Activated T-cell treated with anti-CD3 and anti-CD28 coated beads, Interleukin-2, amount 50 U/mL, for 72 hours (primary cell): ENCODE data around the gene MYOCOS. TPM values are rescaled to one million over a fixed set of nuclear protein-coding genes. Genes with fewer than 3 reads are reported as not detected.
"Not testable (repeated sequence)": the region's sequence is repeated elsewhere in the genome, so short reads cannot be mapped to it uniquely, and the experiment has no call there.

Source experiments
- ATAC-seq, 2 donors: fragments of 150-1000 bp; cut with Tn5 transposase; replicated peaks in 1 of 2; 2 replicates each; pipeline ENCODE4 v1.10.0; 2021; ENCODE audit warnings: moderate library complexity in 2 of 2, mild to moderate bottlenecking in 1 of 2
- DNase-seq, 2 donors: peaks; one replicate each; pipeline ENCODE4 v3.0.0; 2021 to 2022; ENCODE audit warnings: mixed read lengths in 1 of 2
- H3K27ac Mint-ChIP-seq: one replicate; pipeline ENCODE4 v1.8.0; 2022; ENCODE audit warnings: mild to moderate bottlenecking, moderate library complexity, mixed read lengths
- H3K27me3 Mint-ChIP-seq: one replicate; pipeline ENCODE4 v1.8.0; 2022; ENCODE audit warnings: low read depth, mixed read lengths
- H3K36me3 Mint-ChIP-seq, 2 donors: one replicate each; pipeline ENCODE4 v1.8.0; 2022; ENCODE audit warnings: mixed read lengths in 2 of 2, mild to moderate bottlenecking in 1 of 2; ENCODE audit not compliant: insufficient read depth in 2 of 2
- H3K4me1 Mint-ChIP-seq: one replicate; pipeline ENCODE4 v1.8.0; 2022; ENCODE audit warnings: low read depth, mixed read lengths
- H3K4me3 Mint-ChIP-seq, 2 donors: one replicate each; pipeline ENCODE4 v1.8.0; 2022; ENCODE audit warnings: mild to moderate bottlenecking in 2 of 2, mixed read lengths in 2 of 2, moderate library complexity in 2 of 2
- H3K9me3 Mint-ChIP-seq, 2 donors: one replicate each; pipeline ENCODE4 v1.8.0; 2022; ENCODE audit warnings: mixed read lengths in 2 of 2
- total RNA-seq, 2 donors: library from RNA; stranded (reverse); gene quantifications; one replicate each; pipeline ENCODE4 v1.2.3, GENCODE V29; 2022

The MYOCOS gene, protein sequence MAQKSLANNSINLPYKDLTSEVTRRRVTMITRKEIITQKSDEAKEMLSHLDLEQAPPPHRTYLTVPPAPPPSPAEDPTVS
- total RNA-seq: under 1 TPM; 0.19 to 0.46 TPM

DNA sequence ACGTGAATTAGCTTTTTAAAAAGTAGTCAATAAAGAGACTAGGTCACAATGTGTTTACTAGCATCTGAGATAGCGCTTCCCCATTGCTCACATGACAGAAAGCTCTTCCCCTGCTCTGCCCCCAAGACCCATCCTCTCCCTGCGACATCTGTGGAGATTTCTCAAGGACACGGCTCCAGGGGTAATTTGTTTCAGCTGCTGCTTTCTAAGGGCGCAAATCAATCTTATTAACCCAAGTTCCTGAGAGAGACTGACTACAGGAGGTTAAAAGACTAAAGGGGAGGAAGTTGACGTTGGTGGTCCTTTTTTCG is at the start of gene MYOCOS:
Gene MYOCOS, plus strand, starts transcription at position 92 of the 311 bp plus-strand sequence. CDS start 1,641 bp downstream, outside the sequence.
- Mint-ChIP-seq H3K4me1 (no peaks in the 10 kb centered on the region), H3K9me3 (no peaks in the 10 kb centered on the region), H3K4me3 (no peak within 1 kb of the TSS), H3K27ac (no peak within 1 kb of the TSS), H3K36me3 (no peaks in the 10 kb centered on the region), H3K27me3 (peaks cover 7% of the 10 kb centered on the region)
- no peak for DNase-seq
- no peak for ATAC-seq

DNA sequence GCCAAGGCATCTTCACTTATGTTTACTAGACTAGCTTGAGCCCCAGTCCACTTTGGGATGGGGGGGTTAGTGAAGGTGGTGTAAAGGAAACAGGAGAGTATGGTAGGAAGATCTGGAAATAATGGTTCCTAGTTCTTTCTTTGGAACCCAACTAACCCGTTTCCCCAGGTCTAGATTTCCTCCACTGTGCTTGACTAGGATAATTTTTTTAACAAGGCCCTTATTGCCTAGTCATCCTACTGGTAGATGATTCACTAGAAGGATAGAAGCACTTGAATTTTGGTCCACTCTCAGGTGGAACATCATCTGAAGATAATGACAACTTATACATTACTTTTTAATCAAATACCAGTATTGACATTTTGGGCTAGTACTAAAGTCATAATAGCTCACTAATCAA is 45.9 kb upstream of the MYOCOS start:
- no peaks in the 10 kb centered on the region for H3K9me3 Mint-ChIP-seq
- peaks cover 13% of the 10 kb centered on the region for H3K4me1 Mint-ChIP-seq
- ATAC-seq (no peak), DNase-seq (no peak)
- no peak overlapping the region for H3K4me3 Mint-ChIP-seq
- no peaks in the 10 kb centered on the region for H3K27me3 Mint-ChIP-seq
- H3K36me3 Mint-ChIP-seq: peaks cover 14 to 44% of the 10 kb centered on the region in 2 donors
- peak overlapping the region; percentile 87 for H3K27ac Mint-ChIP-seq

DNA sequence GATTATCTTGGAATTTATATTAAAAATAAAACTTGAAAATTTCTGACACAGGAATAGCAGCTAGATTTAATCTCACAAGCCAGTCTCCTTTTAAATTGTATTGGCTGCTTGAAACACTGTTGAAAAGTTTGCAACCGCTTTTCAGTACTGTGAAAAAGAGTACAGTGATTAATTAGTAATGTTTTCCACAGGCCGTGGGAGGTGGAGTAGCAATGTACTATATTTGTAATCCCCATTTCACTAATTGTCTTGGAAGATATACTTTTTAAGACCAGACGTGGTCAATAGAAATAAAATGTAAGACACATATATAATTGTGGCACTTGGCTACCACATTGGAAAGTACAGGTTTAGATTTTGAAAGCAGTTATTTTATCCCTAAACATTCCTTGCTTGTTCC is 40.8 kb upstream of the MYOCOS start:
- Mint-ChIP-seq H3K9me3 (no peaks in the 10 kb centered on the region), H3K4me1 (peaks cover 18% of the 10 kb centered on the region), H3K27me3 (no peaks in the 10 kb centered on the region), H3K4me3 (no peak overlapping the region), H3K36me3 (peaks cover 9 to 41% of the 10 kb centered on the region in 2 donors), H3K27ac (peak overlapping the region; percentile 63)
- no peak for DNase-seq
- ATAC-seq: no peak

DNA sequence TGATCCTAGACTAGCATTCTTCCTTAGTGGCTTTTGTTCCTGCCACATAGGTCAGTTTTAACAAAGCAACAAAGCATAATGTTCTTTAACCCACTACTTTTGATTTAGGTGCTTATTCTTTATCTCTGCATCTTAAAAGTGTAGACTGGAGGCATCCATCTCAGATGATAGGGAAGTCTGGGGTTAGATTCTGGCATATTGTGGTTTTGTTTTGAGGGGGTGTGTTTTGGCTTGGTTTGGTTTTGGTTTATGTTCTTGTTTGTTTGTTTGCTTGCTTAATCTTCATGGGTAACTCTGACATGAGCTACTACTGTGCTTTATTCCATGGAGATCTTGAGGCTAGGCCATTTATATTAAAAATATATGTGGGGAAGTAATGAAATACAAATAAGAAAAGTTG is 40.3 kb upstream of the MYOCOS start:
- peak overlapping the region; percentile 63 for H3K27ac Mint-ChIP-seq
- no peak for DNase-seq
- no peaks in the 10 kb centered on the region for H3K27me3 Mint-ChIP-seq

DNA sequence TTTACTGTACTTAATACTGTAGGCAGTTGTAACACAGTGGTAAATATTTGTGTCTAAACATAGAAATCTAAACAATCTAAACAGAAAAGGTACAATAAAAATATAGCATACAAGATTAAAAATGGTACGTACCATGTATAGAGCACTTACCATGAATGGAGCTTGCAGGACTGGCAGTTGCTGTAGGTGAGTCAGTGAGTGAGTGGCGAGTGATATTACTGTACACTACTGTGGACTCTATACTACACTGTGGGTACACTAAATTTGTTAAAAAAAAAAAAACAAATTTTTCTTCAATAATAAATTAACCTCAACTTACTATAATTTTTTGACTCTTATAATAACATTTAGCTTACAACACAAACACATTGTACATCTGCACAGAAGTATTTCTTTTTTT is 39.5 kb upstream of the MYOCOS start:
- H3K36me3 Mint-ChIP-seq: peaks cover 11 to 40% of the 10 kb centered on the region in 2 donors

More for the DNA sequence above, 40.3 kb upstream of the MYOCOS start:
- Mint-ChIP-seq H3K4me1 (peaks cover 18% of the 10 kb centered on the region), H3K9me3 (no peaks in the 10 kb centered on the region), H3K4me3 (no peak overlapping the region), H3K36me3 (peaks cover 9 to 42% of the 10 kb centered on the region in 2 donors)
- no peak for ATAC-seq

DNA sequence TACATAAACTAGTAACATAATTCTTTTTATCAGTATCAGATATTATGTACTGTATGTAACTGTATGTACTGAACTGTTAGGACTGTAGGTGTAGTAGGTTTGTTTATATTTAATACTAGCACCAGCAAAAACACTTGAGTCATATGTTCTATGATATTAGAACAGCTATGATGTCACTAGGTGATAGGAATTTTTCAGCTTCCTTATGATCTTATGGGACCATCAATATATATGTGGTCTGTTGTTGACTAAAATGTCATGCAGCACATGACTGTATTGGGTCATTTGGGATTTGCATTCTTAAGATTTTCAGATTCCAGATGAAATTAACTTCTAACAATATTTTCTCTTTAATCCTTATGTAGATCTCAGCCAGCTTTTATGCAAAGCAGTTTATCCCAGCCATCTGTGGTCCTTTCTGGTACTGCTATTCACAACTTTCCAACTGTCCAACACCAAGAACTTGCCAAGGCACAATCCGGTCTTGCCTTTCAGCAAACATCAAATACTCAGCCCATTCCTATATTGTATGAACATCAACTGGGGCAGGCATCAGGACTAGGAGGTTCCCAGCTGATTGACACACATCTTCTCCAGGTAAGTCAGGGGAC is 38.3 kb upstream of the MYOCOS start:
- H3K27me3 Mint-ChIP-seq: no peaks in the 10 kb centered on the region
- no peaks in the 10 kb centered on the region for H3K9me3 Mint-ChIP-seq
- H3K4me1 Mint-ChIP-seq: peaks cover 18% of the 10 kb centered on the region
- no peak for DNase-seq
- no peak for ATAC-seq
- H3K4me3 Mint-ChIP-seq: no peak overlapping the region
- H3K36me3 Mint-ChIP-seq: peaks cover 12 to 44% of the 10 kb centered on the region in 2 donors
- H3K27ac Mint-ChIP-seq: peak overlapping the region; percentile 4

More for the DNA sequence above, 39.5 kb upstream of the MYOCOS start:
- Mint-ChIP-seq H3K4me3 (no peak overlapping the region), H3K4me1 (peaks cover 18% of the 10 kb centered on the region), H3K27ac (no peak overlapping the region), H3K27me3 (no peaks in the 10 kb centered on the region), H3K9me3 (no peaks in the 10 kb centered on the region)
- ATAC-seq: peak; percentile 40 to 47
- no peak for DNase-seq

DNA sequence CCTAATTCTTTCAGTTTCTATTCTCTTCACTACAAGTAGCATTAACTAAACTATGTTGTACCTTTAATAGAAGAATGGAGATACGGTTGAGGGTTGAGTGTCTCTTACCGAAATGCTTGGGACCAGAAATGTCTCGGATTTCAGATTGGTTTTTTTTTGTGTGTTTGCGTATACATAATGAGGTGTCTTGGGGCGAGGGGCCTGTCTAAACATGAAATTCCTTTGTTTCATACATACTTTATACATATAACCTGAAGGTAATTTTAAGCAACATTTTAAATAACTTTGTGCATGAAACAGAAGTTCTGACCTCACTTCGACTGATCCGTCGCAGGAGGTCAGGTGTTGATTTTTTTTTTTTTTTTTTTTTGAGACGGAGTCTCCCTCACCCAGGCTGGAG is 36.3 kb upstream of the MYOCOS start:
- no peaks in the 10 kb centered on the region for H3K27me3 Mint-ChIP-seq
- H3K36me3 Mint-ChIP-seq: peaks cover 11 to 45% of the 10 kb centered on the region in 2 donors
- H3K4me1 Mint-ChIP-seq: peaks cover 23% of the 10 kb centered on the region
- H3K4me3 Mint-ChIP-seq: no peak overlapping the region
- H3K27ac Mint-ChIP-seq: peak overlapping the region; percentile 5
- no peaks in the 10 kb centered on the region for H3K9me3 Mint-ChIP-seq
- DNase-seq (no peak), ATAC-seq (no peak)

DNA sequence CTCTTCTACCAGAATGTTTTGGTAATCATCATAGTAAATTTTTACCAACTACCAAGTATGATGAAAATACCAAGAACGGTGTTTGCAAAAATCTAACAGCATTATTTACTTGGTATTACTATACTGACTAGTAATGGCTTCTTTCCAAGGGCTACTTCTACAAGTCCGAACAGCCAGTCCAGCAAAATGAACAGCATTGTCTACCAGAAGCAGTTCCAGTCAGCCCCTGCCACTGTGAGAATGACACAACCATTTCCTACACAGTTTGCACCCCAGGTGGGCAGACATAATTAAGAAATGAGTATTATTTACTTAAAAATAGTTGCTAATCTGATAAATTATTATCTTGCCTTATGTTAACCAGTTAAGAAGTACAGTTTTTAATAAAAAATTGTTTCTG is 33.8 kb upstream of the MYOCOS start:
- Mint-ChIP-seq H3K27ac (no peak overlapping the region), H3K36me3 (peaks cover 11 to 59% of the 10 kb centered on the region in 2 donors), H3K27me3 (no peaks in the 10 kb centered on the region), H3K4me1 (peaks cover 15% of the 10 kb centered on the region), H3K9me3 (no peaks in the 10 kb centered on the region), H3K4me3 (no peak overlapping the region)
- DNase-seq (no peak), ATAC-seq (no peak)

DNA sequence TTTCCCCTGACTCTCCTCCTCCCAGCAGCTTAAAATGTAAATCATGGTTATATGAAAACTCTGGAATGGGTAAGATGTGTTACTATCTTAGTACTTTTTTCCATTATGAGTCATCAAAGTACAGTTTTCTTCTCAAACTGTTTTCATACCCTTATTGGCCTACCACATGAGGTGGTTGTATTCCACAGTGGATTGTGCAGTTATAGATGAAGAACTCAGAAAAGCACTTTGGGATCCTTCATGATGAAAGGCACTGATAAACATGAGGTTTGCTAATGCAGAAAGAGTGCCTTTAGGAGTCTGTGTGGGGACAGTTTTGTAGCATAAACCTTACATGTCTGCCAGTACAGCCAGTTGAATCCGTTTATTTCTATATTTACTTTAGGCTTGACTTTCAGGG is 32.0 kb upstream of the MYOCOS start:
- no peaks in the 10 kb centered on the region for H3K9me3 Mint-ChIP-seq

DNA sequence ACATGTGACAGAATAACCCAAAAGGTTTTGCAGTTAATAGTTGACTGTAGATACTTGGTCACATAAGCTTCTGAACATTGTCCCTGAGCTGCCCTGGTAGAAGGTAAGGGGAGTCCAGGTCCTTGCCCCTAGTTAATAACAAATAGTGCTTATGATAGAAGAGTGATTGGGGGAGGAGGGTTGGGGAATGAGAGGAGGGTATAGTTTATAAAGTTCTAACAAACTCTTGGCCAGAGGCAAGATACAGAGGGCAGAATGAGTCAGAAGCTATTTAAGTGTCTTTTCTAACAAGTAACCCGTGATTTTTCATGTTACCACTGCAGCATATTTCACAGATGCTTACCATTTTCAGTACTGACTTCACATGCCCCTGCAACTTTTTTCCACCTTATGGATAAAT is 26.7 kb upstream of the MYOCOS start:
- DNase-seq: no peak
- H3K9me3 Mint-ChIP-seq: no peaks in the 10 kb centered on the region
- H3K27me3 Mint-ChIP-seq: no peaks in the 10 kb centered on the region
- H3K4me1 Mint-ChIP-seq: no peaks in the 10 kb centered on the region
- peak overlapping the region; percentile 70 for H3K27ac Mint-ChIP-seq
- no peak for ATAC-seq
- H3K36me3 Mint-ChIP-seq: peaks cover 0 to 20% of the 10 kb centered on the region in 2 donors
- no peak overlapping the region for H3K4me3 Mint-ChIP-seq

More for the DNA sequence above, 32.0 kb upstream of the MYOCOS start:
- no peak overlapping the region for H3K4me3 Mint-ChIP-seq
- no peaks in the 10 kb centered on the region for H3K27me3 Mint-ChIP-seq
- H3K36me3 Mint-ChIP-seq: peaks cover 8 to 50% of the 10 kb centered on the region in 2 donors
- peak overlapping the region; percentile 57 for H3K27ac Mint-ChIP-seq
- peaks cover 15% of the 10 kb centered on the region for H3K4me1 Mint-ChIP-seq
- no peak for DNase-seq
- peak in 1 of 2 donors; percentile 42 for ATAC-seq

DNA sequence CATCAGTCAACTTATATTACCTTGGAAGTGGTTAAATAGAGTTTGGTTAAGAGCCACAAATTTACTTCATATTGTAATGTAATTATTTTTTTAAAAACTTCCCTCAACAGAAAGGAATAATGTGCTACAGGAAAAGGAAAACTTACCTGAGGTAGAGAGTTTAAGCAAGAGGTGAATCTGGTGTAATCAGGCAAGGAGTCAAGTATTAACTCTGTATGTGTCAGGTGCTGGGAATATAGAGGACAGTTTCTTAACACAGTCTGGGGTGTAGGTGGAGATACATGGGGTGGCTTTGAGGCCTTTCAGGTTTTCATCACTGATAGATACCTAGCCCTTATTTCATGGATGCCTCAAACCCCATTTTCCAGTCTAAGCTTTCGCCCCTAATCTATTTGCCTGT is 25.9 kb upstream of the MYOCOS start:
- H3K9me3 Mint-ChIP-seq: no peaks in the 10 kb centered on the region
- peaks cover 0 to 16% of the 10 kb centered on the region in 2 donors for H3K36me3 Mint-ChIP-seq
- H3K27ac Mint-ChIP-seq: peak overlapping the region; percentile 67
- no peak for DNase-seq
- H3K4me1 Mint-ChIP-seq: no peaks in the 10 kb centered on the region
- H3K27me3 Mint-ChIP-seq: no peaks in the 10 kb centered on the region
- no peak overlapping the region for H3K4me3 Mint-ChIP-seq
- ATAC-seq: no peak

DNA sequence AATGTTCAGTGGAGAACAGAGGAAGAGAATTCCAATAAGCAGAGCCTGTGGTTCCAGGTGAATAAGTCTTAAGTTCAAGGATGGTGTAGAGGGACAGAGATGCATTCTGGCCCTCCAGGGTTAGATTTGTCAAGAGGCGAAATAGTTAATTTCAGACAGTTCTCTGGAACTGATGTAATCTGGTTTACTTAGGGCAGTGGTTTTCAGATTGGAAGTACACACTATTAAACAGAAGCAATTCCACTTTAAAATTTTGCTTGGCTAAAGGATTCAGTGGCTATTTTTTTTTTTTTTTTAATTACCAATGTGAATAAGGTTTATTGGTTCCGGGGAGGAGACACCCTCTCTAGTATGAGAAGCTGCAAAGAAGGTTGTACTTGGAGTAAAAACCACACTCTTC is 25.3 kb upstream of the MYOCOS start:
- Mint-ChIP-seq H3K27ac (no peak overlapping the region), H3K4me3 (no peak overlapping the region), H3K27me3 (no peaks in the 10 kb centered on the region), H3K9me3 (no peaks in the 10 kb centered on the region), H3K4me1 (no peaks in the 10 kb centered on the region), H3K36me3 (peaks cover 0 to 12% of the 10 kb centered on the region in 2 donors)
- no peak for ATAC-seq
- no peak for DNase-seq

DNA sequence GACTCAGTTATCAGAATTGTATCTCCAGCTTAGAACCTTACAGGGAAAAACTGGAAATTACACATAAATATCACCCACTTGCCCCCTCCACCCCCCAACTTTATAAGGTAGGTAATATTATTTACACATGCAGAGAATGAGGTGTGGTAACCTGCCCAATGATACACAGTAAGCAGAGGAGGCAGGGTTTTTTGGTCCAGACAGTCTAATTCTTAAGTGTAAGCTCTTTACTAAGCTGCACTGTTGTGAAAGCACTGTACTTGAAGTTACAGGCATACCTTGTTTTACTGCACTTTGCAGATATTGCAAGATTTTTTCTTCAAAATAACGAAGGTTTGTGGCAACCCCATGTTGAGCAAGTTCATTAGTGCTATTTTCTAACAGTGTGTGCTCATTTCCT is 24.8 kb upstream of the MYOCOS start:
- Mint-ChIP-seq H3K36me3 (peaks cover 0 to 9% of the 10 kb centered on the region in 2 donors), H3K9me3 (no peaks in the 10 kb centered on the region), H3K4me3 (no peak overlapping the region), H3K27me3 (no peaks in the 10 kb centered on the region), H3K4me1 (no peaks in the 10 kb centered on the region), H3K27ac (no peak overlapping the region)
- DNase-seq: no peak
- no peak for ATAC-seq

DNA sequence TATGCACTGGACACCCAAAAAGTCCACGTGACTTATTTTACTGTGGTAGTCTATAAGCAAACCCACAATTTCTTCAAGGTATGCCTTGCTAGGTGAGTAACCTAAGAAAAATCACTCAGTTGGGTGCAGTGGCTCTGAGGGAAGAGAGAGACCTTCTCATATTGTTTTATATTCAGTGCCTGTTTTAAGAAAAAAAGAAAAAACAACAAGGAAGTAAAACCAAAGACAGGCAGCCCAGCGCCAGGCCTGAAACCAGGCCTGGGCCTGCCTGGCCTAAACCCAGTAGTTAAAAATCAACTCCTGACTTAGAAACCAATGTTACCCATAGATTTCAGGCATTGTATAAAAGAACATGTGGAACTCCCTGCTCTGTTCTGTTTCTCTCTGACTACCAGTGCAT is 21.7 kb upstream of the MYOCOS start:
- H3K4me1 Mint-ChIP-seq, DNase-seq, H3K4me3 Mint-ChIP-seq, H3K27ac Mint-ChIP-seq, H3K9me3 Mint-ChIP-seq, H3K27me3 Mint-ChIP-seq, H3K36me3 Mint-ChIP-seq: not testable (repeated sequence)
- peak in 1 of 2 donors; percentile 25 for ATAC-seq
